T47D (cell line): ENCODE results near the gene ANKRD10.
A peak's percentile ranks its signal among the peaks of the same experiment; 100 is the strongest.

ENCODE experiments used
- DNase-seq, 2 experiments: peaks; one replicate each; pipeline versions ENCODE4 v3.0.0 to v3.0.0-alpha.2; 2011 to 2012; ENCODE audit warnings: low read depth in 1 of 2, low spot score in 1 of 2
- JUND ChIP-seq: IDR thresholded peaks from 2 replicates; pipeline ENCODE4 v1.6.1; 2012; ENCODE audit warnings: low read depth
- in situ Hi-C: cut with HindIII; loops from 2 replicates; pipeline ENCODE4 v1.10.0; 2016; ENCODE audit warnings: low sequenced_read_pairs, low pct_unique_long_range_greater_than_20kb

ANKRD10 gene

DNA sequence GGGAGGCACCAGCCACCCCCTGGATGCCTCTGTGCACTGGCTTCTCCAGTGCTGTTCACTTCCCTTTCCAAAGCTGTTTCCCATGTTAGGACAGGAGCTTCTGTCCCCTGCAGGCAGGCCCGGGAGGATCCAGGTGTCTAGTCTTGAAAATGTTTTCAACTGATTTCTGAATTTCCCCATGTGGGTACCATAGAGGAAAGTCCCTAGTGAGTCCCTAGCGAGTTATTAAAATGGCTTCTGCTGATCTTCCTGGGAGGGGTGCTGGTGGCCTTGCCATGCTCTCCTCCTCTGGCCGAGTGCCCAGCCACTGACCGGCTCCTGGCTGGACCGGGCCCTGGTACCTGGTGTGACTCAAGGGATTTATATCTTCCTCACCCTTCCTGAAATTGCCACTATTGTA lies 5.2 kb upstream of the ANKRD10 start:
- in situ Hi-C loops, result no loop called here
- no peak for TF ChIP-seq JUND
- no peak for DNase-seq

DNA sequence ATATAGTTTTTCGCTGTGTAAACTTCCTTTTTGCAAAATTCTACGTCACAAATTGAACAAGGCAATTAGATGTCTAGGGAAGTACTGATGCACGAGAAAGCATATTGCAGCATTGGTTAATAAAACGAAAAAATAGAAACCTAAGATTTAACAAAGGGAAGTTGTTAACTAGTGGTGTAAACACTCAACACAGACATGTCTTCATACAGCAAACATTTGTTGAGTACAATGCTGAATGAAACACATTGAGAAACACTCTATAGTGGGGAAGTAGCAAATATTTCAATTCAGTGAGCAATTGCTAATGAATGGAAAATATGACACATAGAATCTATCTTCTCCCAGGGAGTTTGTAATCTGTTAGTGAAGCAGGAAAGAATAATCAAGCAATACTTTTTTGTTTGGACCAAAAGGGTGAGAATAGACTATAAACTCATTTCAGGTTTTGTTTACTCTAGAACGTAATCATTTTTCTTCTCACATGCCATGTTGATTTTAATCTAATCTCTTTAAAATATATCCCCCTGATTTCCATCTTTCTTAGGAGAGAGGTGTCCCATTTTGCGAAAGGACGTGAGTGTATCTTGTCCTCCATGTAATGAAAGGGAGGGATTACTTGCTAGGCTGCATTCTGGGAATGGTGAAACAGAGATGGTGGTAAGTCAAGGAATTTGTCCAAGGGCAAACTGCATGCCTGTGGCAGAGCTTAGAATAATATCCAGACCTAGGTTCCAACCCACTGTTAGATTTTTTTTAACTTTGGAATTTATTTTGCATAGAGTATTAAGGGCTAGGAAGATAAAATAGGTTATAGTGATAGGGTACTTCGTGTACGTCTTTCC lies 1.7 kb upstream of the ANKRD10 start:
- peak in 1 of 2 experiments; percentile 74 for DNase-seq
- no peak for TF ChIP-seq JUND

DNA sequence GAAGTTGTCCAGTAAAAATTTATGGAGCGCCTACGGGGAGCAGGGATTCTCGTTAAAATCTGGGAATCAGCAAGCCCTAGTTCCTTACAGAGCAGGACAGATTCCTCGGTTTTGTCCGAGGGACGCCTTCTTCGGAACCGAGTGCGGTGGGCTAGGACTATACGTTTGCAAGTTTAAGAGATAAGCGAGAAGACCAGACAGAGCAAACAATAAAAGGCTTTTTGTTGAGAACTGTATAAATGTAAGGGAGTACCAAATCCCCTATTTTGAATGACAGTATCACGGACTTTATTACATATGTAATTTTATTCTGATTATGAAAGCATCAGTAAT lies 971 bp upstream of the ANKRD10 start:
- DNase-seq, result peak in 1 of 2 experiments; percentile 34
- no peak for TF ChIP-seq JUND
- in situ Hi-C loops, result no loop called here

More for the DNA sequence above, 1.7 kb upstream of the ANKRD10 start:
- in situ Hi-C loops, result no loop called here

DNA sequence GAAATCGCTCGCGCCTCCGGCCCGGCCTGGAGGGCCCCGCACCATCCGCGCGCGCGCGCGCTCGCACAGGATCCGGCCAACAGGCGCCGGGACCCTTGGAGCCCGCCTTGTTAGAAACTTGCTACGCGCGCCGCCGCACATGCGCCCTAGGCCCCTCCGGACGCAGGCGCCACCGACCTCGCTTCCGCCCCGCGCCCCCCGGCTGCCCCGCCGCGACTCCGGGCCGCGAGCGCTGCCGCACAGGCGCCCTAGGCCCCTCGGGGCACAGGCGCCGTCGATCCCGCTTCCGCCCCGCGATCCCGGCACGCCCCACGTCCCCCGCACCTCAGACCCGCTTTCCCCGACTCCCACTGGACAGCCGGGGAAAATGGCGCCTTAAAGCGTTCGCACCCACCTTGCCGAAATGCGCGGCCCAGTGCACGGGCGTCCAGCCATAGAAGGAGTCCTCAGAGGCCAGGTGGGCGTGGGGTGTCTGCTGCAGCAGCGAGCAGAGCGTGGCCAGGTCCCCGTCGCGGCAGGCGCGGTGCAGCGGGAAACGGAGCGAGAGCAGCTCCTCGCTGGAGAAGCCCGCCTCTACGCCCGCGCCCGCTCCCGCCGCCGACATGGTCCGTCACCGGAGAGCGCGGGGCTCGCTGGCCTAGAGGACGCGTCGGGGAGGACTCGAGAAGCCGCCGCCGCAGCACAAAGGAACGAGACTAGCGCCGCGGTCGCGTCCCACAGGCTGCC lies 375 bp downstream of the ANKRD10 start:
- peak in 1 of 2 experiments; percentile 28 for DNase-seq
- in situ Hi-C loops, result no loop called here
- no peak for TF ChIP-seq JUND

DNA sequence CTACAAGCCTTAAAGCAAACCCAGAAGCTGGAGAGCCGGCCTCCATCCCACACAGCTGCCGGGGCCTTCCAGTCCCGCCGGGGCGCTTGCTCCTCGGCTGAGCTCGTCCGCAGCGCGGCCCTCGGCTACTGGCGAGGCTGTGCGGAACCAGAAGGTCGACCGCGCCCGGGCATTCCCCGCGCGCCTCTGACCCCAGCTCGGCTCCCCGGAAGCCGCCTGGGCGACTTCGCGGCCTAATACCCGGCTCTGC lies 863 bp downstream of the ANKRD10 start:
- no peak for DNase-seq
- no peak for TF ChIP-seq JUND
- in situ Hi-C loops, result no loop called here

DNA sequence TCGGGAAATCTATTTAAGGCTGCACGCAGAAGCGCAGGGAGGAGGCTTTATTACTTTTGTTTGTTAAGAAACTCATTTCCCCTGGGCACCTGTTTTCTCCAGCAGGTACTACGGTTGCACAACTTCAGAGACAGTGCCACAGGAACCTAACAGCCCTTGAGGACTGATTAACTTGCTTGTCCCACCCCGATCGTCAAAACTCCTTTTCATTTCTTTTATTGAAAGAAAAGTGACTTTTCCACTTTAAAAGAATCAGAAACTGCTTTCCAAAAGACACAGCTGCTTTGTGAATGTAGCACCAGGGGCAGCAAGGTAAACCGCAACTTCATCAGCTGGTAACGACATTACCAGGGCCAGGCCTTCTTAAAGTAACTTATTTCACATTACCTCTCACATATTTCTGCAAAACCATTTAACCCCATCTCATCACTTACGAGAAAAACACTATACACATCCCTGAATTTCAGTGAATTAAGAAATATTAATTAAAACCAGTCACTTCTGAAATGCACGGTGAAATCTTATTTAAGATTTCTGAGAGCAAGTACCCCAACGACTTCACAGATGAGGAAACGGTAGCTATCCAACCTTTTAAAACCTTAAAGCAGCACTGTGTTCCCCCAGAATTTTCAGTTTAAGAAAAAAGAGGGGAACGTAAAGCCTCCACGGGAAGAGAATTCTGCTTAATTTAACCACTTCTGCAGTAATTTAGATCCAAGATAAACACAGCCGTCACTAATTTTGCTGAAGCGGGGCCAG lies 1.4 kb downstream of the ANKRD10 start:
- no peak for TF ChIP-seq JUND
- peak in 1 of 2 experiments; percentile 46 for DNase-seq
- in situ Hi-C loops, result no loop called here

DNA sequence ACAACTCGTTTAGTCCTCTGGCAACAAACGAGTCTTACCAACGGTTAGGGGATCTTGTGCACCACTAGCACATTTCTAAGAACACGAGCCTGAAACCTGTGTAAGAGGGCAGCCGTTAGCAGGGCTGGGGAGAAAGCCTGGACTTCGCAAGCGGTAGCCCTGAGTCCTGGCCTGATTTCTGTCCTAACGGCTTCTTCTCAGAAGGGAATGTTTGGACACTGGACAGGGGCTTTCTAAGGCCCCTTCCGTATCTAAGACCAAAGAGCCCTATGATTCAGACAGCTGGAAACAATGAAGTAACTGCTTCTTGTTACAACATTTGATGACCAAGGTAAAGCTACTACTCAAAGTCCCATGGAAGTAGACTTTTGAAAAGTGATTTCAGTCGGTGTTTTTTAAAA lies 2.2 kb downstream of the ANKRD10 start:
- in situ Hi-C loops, result no loop called here
- TF ChIP-seq JUND, result no peak
- DNase-seq, result no peak

DNA sequence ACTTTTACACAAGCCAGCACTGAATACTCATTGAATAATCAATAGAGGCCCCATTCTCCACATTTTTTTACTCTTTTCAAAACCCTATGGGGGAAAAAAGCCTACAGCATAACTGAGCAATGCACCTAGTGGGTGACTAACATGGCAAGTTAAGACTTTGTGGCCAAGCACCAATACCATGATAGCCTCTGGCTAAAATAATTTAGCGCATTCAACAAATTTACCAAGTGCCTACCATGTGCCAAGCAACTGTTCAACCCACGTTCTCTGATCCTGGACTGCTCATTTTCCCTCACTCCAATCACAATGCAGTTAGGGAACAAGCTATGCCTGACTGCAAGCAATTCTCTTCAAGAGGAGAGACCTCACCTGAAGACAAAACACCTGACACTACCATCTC lies 3.0 kb downstream of the ANKRD10 start:
- no peak for TF ChIP-seq JUND
- in situ Hi-C loops, result no loop called here
- DNase-seq, result no peak

DNA sequence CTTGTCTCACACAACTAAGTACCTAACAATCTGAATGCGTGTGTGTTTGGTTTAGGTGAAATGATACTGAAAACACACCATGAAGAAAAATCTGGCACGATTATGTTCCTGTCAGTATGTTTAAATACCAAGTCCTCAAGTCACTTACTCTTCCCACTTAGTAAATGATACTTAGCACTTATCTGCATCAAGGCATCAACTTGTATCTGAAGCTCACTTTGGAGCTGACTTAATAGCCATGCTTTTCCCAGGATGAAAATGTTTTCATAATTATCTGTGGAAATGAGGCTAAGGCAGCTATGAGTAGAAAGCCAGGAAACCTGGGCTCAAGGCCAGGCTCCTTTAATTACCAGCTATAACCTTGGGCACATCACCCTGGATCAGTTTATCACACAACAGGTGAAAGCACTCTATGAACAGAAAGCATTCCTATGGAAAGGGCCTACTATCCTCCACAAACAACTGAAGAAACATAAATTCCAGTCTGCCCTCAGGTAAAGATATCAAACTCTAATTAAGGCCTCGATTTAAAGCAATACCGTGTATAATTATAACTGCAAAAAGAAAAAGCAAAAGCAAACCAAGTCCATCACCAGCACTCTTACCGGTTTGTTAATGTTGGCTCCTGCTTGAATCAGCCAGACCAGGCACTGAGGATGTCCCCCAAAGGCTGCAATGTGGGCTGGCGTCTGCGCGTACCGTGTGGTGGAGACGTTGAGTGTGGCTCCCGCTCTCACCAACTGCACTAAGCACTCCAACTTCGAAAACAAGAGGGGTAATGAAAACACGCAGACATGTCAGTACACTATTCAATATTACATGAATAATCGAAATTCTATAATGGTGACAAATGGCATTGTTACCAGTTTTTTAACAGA lies 4.6 kb downstream of the ANKRD10 start:
- in situ Hi-C loops, result no loop called here
- TF ChIP-seq JUND, result no peak
- DNase-seq, result no peak

DNA sequence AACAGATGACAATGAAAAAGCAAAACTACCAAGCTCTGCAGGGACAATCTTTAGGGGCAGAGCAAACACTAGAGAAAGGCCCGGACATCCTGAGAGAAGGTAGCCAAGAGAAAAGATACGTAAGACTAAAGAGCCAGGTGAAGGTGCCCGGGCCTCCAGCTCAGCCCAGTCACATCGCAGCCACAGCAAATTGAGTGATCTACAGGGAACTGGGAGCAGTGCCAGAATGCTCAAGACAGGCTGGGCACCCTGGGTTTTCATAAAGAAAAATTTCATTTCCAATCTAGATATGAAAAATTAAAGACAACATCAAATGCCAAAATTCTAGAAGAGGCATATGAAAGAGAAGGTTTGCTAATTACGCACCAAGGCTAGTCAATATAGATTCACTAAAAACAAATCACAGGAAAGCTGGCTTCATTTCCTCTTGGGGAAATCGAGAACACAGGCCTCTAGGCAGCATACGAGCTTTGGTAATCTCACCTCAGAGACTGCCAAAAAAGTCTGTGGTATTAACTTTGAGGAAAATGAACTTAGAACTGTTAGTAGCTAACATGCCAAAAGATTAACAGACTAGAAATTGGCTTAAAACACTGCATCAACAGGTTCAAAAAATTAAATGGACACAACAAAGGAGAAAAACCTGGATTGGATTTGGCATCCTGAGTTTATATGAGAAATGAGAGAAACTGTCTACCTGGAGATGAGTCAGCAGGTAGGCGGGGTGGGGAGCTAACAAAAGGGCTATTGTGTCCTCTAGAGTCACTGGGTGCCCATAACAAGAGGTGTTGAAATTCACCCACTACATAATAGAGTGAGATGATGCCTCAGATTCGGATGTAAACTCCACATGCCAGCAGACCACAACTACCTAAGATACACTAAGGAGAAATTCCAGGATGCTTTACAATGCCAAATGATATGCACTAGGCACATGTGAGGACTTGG lies 6.6 kb downstream of the ANKRD10 start:
- in situ Hi-C loops, result no loop called here
- TF ChIP-seq JUND, result no peak
- DNase-seq, result peak in 1 of 2 experiments; percentile 71

DNA sequence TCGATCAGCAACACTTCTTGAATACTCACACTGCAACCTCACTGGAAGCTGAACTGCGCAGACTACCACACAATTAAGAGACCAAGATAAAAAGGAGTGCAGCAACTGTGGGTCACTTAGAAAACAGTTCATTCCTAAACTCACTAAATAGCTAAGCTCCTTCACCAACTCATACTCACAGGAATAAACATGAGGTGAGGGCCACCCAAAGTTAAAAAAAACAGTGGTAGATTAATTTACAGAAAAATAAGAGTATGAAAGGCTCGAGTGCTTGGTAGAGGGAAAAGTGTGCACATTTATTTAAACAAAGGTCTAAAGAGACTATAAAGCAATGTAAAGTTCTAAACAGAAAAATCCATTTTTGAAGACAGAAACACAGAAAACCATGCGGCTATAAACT lies 7.6 kb downstream of the ANKRD10 start:
- in situ Hi-C loops, result no loop called here
- TF ChIP-seq JUND, result no peak
- DNase-seq, result no peak
